IMR-90 (cell line): Measurements from ENCODE around the gene AMN. TPM values are rescaled to one million over a fixed set of nuclear protein-coding genes. Genes with fewer than 3 reads are reported as not detected.

ENCODE experiments used
- ATAC-seq: fragments of 200-7000 bp; cut with Tn5 transposase; 2 replicates; pipeline ENCODE4 v1.9.1; 2020; ENCODE audit warnings: low read depth, mild to moderate bottlenecking, moderate library complexity
- BruUV-seq: library from RNA; stranded (reverse); fragments of 400-500 nt; replicated peaks from 2 replicates; lab custom pipeline; 2021; lab: Mats Ljungman, UMichigan
- CTCF ChIA-PET: fragments of 300-600 bp; formaldehyde crosslinking; extraction: SDS; loops from one replicate; lab custom pipeline; 2021; ENCODE audit warnings: antibody characterized with exemption; lab: Yijun Ruan, JAX
- POLR2A ChIA-PET: fragments of 300-600 bp; sonication (Branson Sonifier 250); formaldehyde crosslinking; loops from one replicate; lab custom pipeline; 2022; ENCODE audit warnings: antibody characterized with exemption; ENCODE audit not compliant: unreplicated experiment; lab: Charles Lee
- DNase-seq: peaks from one replicate; pipeline ENCODE4 v3.0.0; 2013
- H2AFZ ChIP-seq: replicated peaks from 2 replicates; pipeline ENCODE3; 2013; ENCODE audit warnings: low read length, mild to moderate bottlenecking; ENCODE audit not compliant: poor library complexity
- H2AK5ac ChIP-seq: 2 replicates; pipeline ENCODE4 v1.6.1; 2013; ENCODE audit warnings: low read depth, low read length, inconsistent platforms
- H2AK9ac ChIP-seq: replicated peaks from 2 replicates; pipeline ENCODE3; 2013; ENCODE audit warnings: mild to moderate bottlenecking, low read depth, low read length, moderate library complexity; ENCODE audit not compliant: poor library complexity
- H2BK120ac ChIP-seq: 2 replicates; pipeline ENCODE4 v1.6.1; 2013; ENCODE audit warnings: low read depth, low read length, inconsistent platforms
- H2BK15ac ChIP-seq: 3 replicates; pipeline ENCODE4 v1.6.1; 2013; ENCODE audit warnings: low read depth, low read length, inconsistent platforms
- H2BK20ac ChIP-seq: 2 replicates; pipeline ENCODE4 v1.6.1; 2013; ENCODE audit warnings: low read depth, mild to moderate bottlenecking, inconsistent platforms, low read length, moderate library complexity
- H2BK5ac ChIP-seq: 2 replicates; pipeline ENCODE4 v1.6.1; 2013; ENCODE audit warnings: mild to moderate bottlenecking, low read depth, low read length, inconsistent platforms; ENCODE audit not compliant: poor library complexity, severe bottlenecking
- H3K14ac ChIP-seq: replicated peaks from 2 replicates; pipeline ENCODE4 v1.6.1; 2013; ENCODE audit warnings: low read depth, low read length, inconsistent platforms
- H3K18ac ChIP-seq: 2 replicates; pipeline ENCODE4 v1.6.1; 2013; ENCODE audit warnings: low read depth, low read length, control low read depth
- H3K23ac ChIP-seq: 2 replicates; pipeline ENCODE4 v1.6.1; 2013; ENCODE audit warnings: low read depth, low read length, inconsistent platforms
- H3K27ac ChIP-seq: 2 replicates; pipeline ENCODE4 v1.5.1; 2013; ENCODE audit warnings: mild to moderate bottlenecking, control low read depth, low read length; ENCODE audit not compliant: insufficient read depth
- H3K27me3 ChIP-seq: 2 replicates; pipeline ENCODE4 v1.6.1; 2013; ENCODE audit warnings: low read length; ENCODE audit not compliant: control insufficient read depth, insufficient read depth
- H3K36me3 ChIP-seq: 2 replicates; pipeline ENCODE4 v1.6.1; 2013; ENCODE audit warnings: low read length, mixed read lengths; ENCODE audit not compliant: control insufficient read depth, insufficient read depth
- H3K4ac ChIP-seq: 2 replicates; pipeline ENCODE4 v1.6.1; 2013; ENCODE audit warnings: low read depth, low read length, inconsistent platforms
- H3K4me1 ChIP-seq: 2 replicates; pipeline ENCODE4 v1.6.1; 2013; ENCODE audit warnings: low read length, mixed read lengths; ENCODE audit not compliant: control insufficient read depth, insufficient read depth
- H3K4me2 ChIP-seq: 2 replicates; pipeline ENCODE4 v1.6.1; 2013; ENCODE audit warnings: low read depth, mild to moderate bottlenecking, control low read depth, low read length, moderate library complexity
- H3K4me3 ChIP-seq: 2 replicates; pipeline ENCODE4 v1.5.1; 2013; ENCODE audit warnings: low read depth, mild to moderate bottlenecking, control low read depth, low read length, moderate library complexity; ENCODE audit not compliant: insufficient read depth
- H3K56ac ChIP-seq: 2 replicates; pipeline ENCODE4 v1.6.1; 2013; ENCODE audit warnings: low read length, inconsistent platforms; ENCODE audit not compliant: insufficient read depth; ENCODE audit errors: extremely low read depth
- H3K79me1 ChIP-seq, 2 experiments: 2 replicates each; pipeline ENCODE4 v1.6.1; 2013; ENCODE audit warnings: low read length in 2 of 2, inconsistent platforms in 1 of 2, low read depth in 1 of 2
- H3K9ac ChIP-seq: 2 replicates; pipeline ENCODE4 v1.6.1; 2013; ENCODE audit warnings: low read depth, low read length, control low read depth
- H3K9me1 ChIP-seq: 2 replicates; pipeline ENCODE4 v1.6.1; 2013; ENCODE audit warnings: low read length, inconsistent platforms; ENCODE audit not compliant: insufficient read depth
- H3K9me3 ChIP-seq: 2 replicates; pipeline ENCODE4 v1.6.1; 2013; ENCODE audit warnings: low read length; ENCODE audit not compliant: control insufficient read depth, insufficient read depth
- H4K20me1 ChIP-seq: 2 replicates; pipeline ENCODE4 v1.6.1; 2013; ENCODE audit warnings: low read length, inconsistent platforms; ENCODE audit not compliant: insufficient read depth
- H4K5ac ChIP-seq: 2 replicates; pipeline ENCODE4 v1.6.1; 2013; ENCODE audit warnings: mild to moderate bottlenecking, low read depth, low read length, control low read depth
- H4K8ac ChIP-seq, 2 experiments: 2 replicates each; pipeline ENCODE4 v1.6.1; 2013; ENCODE audit warnings: low read depth in 2 of 2, low read length in 2 of 2, control low read depth in 1 of 2, inconsistent platforms in 1 of 2
- H4K91ac ChIP-seq: 2 replicates; pipeline ENCODE4 v1.6.1; 2013; ENCODE audit warnings: low read depth, low read length, inconsistent platforms; ENCODE audit not compliant: insufficient read depth
- BHLHE40 ChIP-seq: fragments of 150-350 bp; IDR thresholded peaks from 2 replicates; pipeline ENCODE4 v1.6.1; 2016; ENCODE audit warnings: mild to moderate bottlenecking, low read depth, low read length
- MAZ ChIP-seq: IDR thresholded peaks from 2 replicates; pipeline ENCODE4 v1.6.1; 2012; ENCODE audit warnings: low read depth, mild to moderate bottlenecking, low read length, improper control_type of control experiment, moderate library complexity, borderline replicate concordance
- NFE2L2 ChIP-seq: fragments of 150-350 bp; IDR thresholded peaks from 2 replicates; pipeline ENCODE4 v1.6.1; 2016; ENCODE audit warnings: low read depth, mild to moderate bottlenecking, low read length
- WGBS, 2 experiments: methylation state at CpG; one replicate each; pipeline versions ENCODE4 v1.1.5 to v1.1.7; 2013; ENCODE audit warnings: missing lambda C conversion rate in 2 of 2; ENCODE audit not compliant: insufficient read length in 1 of 2; ENCODE audit errors: extremely low coverage in 2 of 2; 5-methylcytosine and 5-hydroxymethylcytosine counted together
- dilution Hi-C: fragments of 300-500 bp; cut with HindIII; formaldehyde crosslinking; loops from one replicate; pipeline ENCODE4 v1.14.3; 2018; ENCODE audit warnings: low sequenced_read_pairs; ENCODE audit not compliant: unreplicated experiment
- in situ Hi-C: fragments of 300-500 bp; cut with MboI; formaldehyde crosslinking; loops from 3 replicates; pipeline ENCODE4 v1.14.3; 2019; ENCODE audit warnings: low sequenced_read_pairs, inconsistent platforms, mixed read lengths
- intact Hi-C: fragments of 100-400 bp; cut with micrococcal nuclease; formaldehyde crosslinking; loops from 2 replicates; pipeline ENCODE4 v1.10.0; 2022
- polyA plus RNA-seq, 3 experiments: library from polyadenylated mRNA; depleted of rRNA; stranded (reverse); fragments of >200 nt; gene quantifications; 2 replicates each; pipeline ENCODE4 v1.2.3, GENCODE V29; 2012; ENCODE audit warnings: low replicate concordance in 1 of 3
- total RNA-seq: library from RNA; depleted of rRNA; stranded (reverse); fragments of >200 nt; gene quantifications from 2 replicates; pipeline ENCODE4 v1.2.3, GENCODE V29; 2012
- TF ChIP-seq, protein P1 (sequence below): fragments of 150-350 bp; IDR thresholded peaks from 2 replicates; pipeline ENCODE4 v1.6.1; 2016; ENCODE audit warnings: low read depth, mild to moderate bottlenecking, low read length, moderate library complexity, borderline replicate concordance

The AMN gene
- total and polyA plus RNA-seq, 2 of the 4 experiments (the other 2 are of a cell fraction) = under 0.01 to 0.24 TPM

DNA sequence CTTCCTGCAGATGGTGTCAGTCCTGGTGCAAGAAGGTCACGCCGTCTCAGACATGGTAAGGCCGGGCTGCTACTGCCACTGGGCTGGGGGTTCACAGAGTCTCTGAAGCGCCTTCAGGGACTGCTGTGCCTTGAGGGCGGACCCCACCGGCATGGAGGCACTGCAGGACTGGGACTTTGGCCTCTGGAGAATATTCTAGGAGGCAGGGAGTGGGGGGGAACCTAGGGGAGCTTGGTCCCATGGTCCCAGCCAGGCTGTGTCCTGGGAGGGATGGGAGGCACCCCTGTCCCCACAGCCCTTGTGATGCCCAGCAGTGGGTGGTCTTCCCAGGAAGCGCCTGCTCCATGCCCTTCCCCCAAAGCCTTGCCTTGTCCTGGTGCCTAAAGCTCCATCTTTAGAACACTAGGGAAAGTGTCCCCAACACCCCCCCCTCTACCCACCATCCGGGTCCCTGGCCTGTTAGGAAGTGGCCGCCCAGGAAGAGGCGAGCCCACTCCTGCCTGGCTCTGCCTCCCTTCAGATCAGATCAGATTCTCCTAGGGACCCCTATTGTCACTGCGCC is 1.5 kb downstream of the AMN start:
- Histone ChIP-seq H2AK9ac (no peak overlapping the region), H4K5ac (no peak overlapping the region), H4K8ac (no peak overlapping the region), H3K9ac (no peak overlapping the region), H3K79me1 (no peaks in the 10 kb centered on the region), H3K9me3 (peaks cover 7% of the 10 kb centered on the region; the same call in 1 of the 2 replicates), H2BK15ac (no peak overlapping the region), H3K4ac (no peak overlapping the region), H2BK5ac (no peak overlapping the region), H3K4me3 (no peak overlapping the region), H2AFZ (no peak overlapping the region), H3K4me1 (peaks cover 5% of the 10 kb centered on the region), H4K91ac (no peak overlapping the region), H3K56ac (no peak overlapping the region), H2AK5ac (no peak overlapping the region), H4K20me1 (no peaks in the 10 kb centered on the region), H3K14ac (no peak overlapping the region), H2BK120ac (no peak overlapping the region), H3K23ac (no peak overlapping the region), H3K4me2 (no peak overlapping the region), H3K36me3 (no peaks in the 10 kb centered on the region), H3K27ac (no peak overlapping the region), H2BK20ac (no peak overlapping the region), H3K18ac (no peak overlapping the region), H3K9me1 (0 out of 2 replicates have a peak, but pooled peaks cover 3% of the 10 kb centered on the region), H3K27me3 (peaks cover 67% of the 10 kb centered on the region)
- POLR2A ChIA-PET = no interaction called here
- in situ Hi-C loops (no loop called here), intact Hi-C loops (no loop called here), dilution Hi-C loops (no loop called here)
- BruUV-seq = no TSS peak
- 23% methylated on average over 4 of the region's 11 CpGs; no CpG with 5 or more reads in 1 of the 2 experiments for WGBS, 2 experiments
- ATAC-seq (no peak), DNase-seq (no peak)
- TF ChIP-seq, protein P1, sequence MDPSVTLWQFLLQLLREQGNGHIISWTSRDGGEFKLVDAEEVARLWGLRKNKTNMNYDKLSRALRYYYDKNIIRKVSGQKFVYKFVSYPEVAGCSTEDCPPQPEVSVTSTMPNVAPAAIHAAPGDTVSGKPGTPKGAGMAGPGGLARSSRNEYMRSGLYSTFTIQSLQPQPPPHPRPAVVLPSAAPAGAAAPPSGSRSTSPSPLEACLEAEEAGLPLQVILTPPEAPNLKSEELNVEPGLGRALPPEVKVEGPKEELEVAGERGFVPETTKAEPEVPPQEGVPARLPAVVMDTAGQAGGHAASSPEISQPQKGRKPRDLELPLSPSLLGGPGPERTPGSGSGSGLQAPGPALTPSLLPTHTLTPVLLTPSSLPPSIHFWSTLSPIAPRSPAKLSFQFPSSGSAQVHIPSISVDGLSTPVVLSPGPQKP = no peak
- TF ChIP-seq MAZ (no peak), BHLHE40 (no peak), NFE2L2 (no peak)
- CTCF ChIA-PET = no interaction called here
